EH (cell line): Measurements from ENCODE around the gene TM4SF1.
A peak's percentile ranks its signal among the peaks of the same experiment; 100 is the strongest.
"Not testable (repeated sequence)": the region's sequence is repeated elsewhere in the genome, so short reads cannot be mapped to it uniquely, and the experiment has no call there.

Experiments
- DNase-seq: peaks from one replicate; pipeline ENCODE4 v3.0.0-alpha.2; 2015; ENCODE audit warnings: low read depth

The TM4SF1 gene

DNA sequence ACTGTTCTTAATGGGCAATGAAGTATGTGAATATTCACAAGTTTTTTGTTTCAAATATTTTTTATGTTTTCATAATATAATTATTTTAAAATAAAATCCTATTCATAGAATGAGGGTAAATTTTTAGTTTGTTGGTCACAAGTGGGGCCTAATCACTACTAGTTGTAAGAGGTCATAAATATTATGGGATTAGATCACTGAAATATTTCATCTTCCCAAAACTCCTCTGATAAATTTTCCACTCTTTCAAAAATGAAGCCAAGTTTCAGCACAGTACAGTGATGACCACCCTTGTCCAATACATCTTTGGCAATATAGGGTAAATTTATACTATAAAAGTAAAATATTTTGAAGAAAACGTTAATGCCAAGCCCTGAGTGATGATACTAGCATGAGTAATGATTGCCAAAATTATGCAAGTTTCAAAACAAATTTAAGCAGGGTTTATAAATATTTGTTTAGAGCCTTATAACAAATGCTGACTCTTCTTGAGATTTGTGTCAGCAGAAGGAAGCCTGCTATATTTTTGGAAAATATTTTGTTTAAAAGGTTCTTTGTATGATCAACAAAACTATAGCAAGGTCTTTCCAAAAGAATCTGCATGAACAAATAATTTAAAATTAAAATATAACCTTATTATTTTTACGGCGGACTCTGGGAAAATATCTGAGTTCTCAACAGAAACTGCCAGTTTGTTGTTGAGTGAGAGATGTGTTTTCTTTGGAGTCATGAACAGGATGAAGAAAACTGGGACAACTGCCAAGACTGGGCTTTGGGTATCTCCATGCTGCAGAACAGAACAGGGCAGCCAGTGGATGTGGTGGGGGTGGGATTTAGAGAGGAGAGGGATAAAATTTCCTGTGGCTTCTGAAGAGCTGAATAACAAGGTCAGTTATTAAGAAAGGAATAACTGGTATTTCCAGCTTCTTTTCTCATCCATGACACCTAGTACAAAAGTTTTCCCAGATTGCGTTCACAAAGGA is 17.9 kb upstream of the TM4SF1 start:
- peak; percentile 81 for DNase-seq

DNA sequence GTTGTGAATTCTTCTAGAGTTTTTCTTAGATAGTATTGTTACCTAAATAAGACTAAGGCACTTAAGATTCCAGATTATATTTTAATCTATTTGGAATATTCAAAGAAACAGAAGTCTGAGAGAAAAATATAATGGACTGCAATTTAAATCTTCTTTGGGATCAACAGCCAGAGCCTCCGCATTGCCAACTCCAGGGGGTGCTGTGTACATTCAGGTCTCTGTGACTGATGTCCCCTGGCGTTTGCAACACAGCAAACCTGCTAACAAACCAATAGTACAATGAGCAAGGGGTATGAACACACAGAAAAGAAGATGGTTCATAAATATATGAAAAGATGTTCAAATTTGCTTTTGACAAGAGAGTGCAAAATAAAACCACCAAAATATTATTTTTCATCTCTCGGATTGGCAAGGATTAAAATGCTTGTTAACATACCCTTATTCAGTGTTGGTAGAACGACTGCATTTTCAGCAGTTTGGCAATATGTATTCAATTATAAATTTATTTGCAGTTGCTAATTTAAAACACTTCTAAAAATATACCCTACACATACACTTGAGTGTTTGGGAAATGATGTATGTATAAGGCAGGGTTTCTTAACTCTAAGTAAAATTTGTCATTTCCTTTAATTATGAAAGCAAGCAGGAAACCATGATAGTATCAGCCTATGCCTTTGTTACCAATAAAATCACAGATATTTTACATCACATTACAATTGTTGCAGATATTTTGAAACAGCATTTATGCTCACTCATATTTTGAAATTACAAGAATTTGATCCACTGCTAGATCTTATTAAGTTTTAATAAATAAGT is 16.1 kb upstream of the TM4SF1 start:
- peak; percentile 80 for DNase-seq

DNA sequence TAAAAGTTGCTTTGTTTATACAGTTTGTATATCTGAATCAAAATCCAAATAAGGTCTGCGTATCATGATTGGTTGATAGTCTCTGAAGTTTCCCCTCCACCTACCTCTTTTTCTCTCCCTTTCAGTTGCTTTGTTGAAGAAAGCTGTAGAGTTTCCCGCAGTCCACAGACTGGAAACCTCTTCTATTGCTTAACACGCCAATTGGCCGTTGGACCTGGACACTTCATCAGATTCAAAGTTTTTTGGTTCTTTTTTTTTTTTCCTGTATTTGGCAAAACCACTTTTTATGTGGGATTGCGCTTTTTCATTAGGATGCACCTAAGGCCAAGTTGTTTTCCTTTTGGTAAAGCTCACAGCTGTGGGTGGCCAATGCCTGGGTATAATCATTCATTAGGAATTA is 14.5 kb upstream of the TM4SF1 start:
- no peak for DNase-seq

DNA sequence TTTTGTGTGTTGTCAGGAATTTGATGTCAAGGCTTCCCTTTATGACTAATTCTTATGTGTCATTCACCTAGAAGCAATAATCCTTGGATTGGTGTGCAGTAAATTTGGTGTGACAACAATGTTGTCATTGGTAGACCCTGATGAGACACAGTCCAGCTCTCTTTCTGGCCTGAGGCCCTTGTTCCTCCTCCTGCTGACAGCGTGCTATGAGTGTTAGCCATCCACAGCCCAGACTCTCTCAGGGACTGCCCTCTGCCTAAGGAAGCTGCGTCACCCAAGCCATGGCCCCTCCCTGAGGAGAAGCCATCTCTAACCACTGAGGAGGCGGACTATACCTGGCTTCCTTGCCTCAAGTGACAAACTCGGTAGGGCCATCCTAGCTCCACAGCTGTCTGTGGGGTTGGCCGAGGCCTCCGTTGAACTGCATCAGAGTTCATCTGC is 13.3 kb upstream of the TM4SF1 start:
- peak; percentile 62 for DNase-seq

DNA sequence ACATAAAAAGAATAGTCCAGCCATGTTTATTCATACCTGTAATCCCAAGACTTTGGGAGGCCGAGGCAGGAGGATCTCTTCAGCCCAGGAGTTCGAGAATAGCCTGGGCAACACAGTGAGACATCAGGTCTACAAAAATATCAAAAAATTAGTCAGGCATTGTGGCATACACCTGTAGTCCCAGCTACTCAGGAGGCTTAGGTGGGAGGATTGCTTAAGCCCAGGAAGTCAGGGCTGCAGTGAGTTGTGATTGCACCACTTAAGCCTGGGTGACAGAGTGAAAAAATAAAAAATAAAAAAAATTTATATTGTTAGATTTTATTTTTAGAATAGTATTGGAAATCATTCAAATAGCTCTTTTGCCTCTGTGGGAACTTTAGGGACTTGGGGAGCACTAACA is 12.8 kb upstream of the TM4SF1 start:
- DNase-seq: no peak

DNA sequence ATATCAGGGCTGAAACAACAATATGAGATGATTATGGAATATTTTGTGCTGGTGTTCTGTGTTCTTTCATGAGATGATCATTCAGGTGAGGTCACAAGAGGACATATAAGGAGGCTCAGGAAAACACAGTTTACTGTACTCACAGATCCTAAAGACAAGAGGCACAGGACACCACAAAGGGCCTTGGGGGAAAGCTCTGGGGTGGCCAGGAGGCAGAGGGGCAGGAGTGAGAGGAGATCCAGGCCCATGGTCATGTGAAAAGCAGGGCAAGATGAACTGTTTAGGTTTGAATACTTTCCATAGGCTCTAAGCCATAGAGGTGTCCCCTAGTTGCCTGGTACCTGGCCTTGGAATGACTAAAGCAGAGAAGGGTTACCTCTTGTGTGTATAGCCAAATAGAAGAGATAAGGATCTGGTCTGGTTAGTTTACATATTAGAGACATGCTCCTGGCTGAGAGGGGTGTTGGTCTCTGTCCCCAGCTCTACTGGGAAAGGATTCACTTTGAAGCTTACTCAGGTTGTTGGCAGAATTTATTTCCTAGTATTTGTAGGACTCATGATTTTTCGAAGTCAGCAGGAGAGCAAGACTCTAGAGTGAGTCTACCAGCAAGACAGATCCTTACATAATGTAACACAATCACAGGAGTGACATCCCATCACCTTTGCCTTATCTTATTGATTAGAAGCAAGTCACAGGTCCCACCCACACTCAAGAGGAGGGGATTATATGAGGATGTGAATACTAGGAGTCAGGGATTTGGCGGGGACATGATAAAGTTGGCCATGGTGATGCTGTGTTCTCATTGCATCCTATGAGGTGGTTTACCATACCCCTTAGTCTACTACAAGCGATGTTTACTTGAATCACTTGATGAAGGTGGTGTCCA is 11.3 kb upstream of the TM4SF1 start:
- DNase-seq: no peak

DNA sequence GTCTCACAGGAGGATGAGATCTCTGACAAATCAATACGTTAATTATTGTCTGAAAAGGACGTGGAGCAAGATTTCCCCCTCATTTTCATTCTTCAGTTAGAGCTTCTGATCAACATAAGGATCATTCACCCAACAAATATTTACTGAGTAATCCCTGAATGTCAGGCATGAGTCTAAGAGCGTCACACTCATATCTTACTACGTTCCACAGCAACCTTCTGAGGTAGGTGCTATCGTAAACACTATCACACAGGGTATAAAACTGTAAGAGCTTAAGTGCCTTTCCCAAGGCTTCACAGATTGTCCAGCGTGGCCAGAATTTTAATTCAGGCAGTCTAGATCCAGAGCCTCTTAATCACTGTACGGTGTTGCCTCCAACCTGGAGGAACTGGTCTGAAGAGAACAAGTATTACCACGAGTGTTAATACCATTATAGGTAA is 10.6 kb upstream of the TM4SF1 start:
- peak; percentile 94 for DNase-seq

DNA sequence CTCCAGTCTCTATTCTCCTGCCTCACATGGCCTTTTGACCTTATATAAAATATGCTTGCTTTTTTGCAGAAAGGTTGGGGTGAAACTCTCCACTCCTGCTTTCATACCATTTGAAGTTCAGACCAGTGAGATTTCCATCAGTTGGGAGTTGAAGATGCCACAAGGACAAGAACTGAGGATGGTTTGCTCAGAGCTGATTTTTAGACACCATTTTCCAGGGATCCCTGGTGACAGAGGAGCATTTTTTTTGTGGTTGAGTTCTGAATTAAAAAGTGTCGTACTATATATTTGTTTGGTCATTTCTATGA is 8.8 kb upstream of the TM4SF1 start:
- no peak for DNase-seq

DNA sequence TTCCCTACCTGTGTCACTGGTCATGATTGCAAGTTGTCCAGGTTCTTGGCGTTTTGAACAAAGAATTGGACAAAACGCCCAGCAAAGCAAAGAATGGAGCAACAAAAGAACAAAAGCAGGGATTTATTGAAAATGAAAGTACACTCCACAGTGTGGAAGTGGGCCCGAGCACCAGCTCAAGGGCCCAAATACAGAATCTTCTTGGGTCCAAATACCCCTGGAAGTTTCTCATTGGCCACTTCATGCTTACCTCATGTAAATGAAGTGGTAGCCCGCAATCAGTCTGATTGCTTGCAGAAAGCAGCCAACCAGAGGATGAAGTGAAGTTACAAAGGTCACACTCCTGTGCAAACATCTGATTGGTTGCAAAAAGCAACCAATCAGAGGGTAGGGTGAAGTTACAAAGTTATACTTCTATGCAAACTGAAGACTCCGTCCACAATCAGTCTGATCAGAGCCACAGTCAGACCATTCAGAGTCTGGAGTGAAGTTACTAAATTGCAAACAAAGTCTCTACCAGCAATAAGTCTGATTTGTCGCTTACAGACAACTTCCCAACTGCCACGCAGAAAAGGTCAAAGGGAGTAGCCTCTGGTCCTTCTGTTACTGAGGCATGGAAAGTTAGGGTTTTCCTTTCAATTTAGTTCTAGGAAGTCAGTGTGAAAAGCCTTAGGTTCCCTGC is 8.3 kb upstream of the TM4SF1 start:
- no peak for DNase-seq

DNA sequence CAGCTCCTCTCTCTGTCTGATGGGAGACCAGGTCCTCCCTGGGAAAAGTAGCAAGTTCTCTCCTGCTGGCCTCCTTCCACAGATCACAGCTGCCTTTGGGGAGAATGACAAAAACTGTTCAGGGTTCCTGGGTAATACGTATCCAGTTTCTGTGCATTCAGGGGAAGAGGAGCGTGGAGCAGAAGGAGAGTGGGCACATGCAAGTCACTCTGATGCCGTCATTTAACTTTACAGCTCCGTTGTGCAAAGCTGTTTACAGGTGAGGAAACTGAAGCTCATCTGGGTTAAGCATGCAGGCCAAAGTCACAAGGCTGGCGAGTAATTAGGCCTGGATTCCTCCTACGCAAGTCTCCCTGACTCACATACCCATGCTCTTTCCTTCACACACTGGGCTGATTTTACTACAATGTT is 7.5 kb upstream of the TM4SF1 start:
- DNase-seq: peak; percentile 85

DNA sequence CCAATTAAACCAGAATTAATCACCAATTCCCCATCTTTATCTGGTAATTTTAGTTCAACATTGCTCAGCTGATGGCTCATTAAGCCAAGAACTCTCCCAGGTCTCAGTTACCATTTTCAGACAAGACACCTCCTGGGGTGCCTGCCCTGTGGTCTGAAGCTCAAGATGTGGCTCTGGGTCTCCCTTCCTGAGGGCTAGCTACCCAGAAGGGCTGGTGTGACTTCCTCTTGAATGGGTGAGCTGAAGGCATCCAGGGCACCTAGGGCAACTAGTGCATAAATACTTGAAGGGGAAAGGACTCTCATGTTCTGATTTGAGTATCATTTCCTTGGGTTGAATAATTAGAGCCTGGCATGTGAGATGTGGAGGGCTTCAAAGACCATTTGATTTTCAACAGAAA is 6.7 kb upstream of the TM4SF1 start:
- DNase-seq: no peak

DNA sequence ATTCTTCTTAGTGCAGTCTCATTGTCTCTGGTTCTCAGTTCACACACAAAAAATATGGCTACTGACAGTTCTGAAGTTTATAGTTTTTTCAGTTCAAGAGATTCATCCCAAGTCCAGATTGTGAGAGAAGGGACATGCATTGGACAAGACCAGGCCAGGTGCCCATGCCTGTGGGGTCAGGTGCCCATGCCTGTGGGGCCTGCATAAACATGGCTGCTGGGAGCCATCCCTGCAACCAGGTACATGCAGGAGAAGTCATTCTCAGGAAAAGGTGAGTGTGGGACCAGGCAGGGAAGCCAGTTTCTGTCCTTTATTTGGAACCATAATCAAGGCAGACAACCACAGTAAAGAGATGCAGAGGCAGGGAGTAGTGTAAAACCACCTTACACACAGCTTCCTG is 6.3 kb upstream of the TM4SF1 start:
- no peak for DNase-seq

DNA sequence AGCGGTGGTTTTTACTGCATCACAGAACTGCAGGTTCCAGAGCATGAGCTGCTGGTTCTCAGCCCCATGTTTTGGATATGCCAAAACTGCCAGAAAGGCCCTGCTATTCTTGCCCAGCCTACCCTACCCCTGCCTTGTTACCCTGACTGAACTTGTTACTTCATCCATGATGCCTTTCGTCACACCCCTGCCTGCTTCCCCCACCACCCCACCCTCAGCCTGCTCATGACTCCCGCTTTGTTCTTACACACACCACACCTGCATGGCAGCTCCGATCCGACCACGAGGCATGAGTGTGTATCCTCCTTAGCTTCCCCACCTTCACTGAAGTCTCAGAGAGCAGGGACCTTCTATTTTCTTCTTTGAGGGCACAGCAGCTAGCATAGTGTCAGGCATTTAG is 5.1 kb upstream of the TM4SF1 start:
- no peak for DNase-seq

DNA sequence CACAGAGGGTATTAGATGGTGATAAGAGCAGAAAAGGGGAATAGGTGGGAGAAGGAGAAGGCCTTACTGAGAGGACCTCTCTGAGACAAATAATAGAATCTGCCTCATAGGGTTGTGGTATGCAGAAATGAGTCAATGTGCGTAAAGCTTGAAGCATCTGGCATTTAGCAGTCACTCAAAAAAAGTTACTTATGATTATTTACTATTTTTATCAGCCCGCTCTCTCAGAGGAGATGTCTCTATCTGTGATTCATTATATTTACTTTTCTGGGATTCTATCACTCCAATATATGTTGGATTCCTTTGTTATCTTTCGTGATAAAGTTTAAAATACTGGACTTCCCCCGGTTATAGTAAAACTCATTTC is 4.6 kb upstream of the TM4SF1 start:
- DNase-seq: peak; percentile 92

DNA sequence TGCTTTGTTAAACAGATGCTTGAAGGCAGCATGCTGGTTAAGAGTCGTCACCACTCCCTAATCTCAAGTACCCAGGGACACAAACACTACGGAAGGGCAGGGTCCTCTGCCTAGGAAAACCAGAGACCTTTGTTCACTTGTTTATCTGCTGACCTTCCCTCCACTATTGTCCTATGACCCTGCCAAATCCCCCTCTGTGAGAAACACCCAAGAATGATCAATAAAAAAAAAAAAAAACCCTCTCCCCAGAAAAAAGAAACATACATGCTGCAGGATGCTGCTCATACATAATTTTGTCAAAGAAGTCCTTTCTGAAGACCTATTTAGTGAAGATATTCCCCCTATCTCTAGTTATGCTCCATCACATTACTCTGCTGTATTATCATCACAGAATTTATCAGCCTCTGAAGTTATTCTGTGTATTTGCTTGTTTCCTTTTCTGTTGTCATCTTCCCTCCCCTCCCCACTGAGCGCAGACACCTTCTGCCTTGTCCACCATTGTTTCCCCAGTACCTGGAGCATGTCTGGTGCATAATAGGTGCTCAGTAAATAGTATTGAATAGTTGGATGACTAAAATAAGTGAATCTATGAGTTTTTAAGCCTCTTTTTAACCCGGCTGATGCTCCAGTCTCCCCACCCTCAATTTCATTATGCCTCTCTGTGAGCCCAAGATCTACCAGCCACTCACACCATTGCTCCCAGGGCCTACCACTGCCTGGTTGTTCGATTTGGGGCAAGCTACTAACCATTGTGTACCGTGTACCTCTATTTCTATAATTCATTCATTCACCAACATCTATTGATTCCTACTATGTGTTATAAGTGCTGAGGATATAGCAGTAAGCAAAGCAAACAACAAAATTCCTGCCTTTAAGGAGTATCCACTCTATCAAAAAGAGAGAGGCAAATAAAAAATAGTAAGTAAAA is 4.0 kb upstream of the TM4SF1 start:
- DNase-seq: no peak

DNA sequence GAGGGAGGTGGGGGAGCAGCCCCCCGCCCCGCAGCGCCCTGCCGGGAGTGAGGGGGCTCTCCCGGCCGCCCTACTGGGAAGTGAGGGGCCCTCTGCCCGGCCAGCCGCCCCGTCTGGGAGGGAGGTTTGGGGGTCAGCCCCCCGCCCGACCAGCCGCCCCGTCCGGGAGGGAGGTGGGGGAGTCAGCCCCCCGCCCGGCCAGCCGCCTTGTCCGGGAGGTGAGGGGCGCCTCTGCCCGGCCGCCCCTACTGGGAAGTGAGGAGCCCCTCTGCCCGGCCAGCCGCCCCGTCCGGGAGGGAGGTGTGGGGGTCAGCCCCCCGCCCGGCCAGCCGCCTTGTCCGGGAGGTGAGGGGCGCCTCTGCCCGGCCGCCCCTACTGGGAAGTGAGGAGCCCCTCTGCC is 2.8 kb upstream of the TM4SF1 start:
- DNase-seq: not testable (repeated sequence)

DNA sequence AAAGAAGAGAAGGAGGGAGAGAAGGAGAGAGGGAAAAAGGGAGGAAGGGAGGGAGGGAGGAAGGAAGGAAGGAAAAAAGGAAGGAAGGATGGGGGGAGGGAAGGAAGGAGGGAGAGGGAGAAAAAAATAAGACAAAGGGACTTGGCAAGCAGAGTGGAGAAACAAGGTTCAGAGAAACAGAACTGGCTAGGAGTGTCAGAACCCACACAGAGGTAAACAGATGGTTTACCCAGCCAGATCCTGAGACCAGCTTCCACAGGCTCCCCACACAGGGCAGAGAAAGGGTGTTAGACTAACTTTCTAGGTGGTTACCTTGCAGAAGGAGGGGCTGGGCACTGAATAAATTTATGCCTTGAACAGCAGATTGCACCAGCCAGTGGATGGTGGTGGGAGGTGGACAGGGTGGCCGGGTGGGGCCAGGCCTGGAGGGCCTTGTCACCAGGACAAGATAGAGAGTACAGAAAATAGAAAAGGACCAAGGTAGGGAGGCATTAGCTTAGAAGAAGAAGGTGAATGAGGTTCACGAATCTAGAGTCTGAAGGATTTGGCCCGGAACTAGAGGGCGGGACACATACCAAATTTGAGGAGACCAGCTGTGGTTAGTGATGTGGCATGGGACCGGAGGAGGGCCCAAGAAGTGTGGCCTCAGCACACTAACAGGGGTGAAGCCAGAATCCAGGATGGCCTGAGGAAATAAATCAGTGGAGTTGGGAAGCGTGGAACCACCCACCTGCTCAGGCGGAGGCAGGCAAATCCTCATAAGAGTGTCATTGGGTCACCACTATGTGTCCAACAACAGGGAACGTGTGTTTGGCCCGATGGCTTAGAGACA is 1.2 kb upstream of the TM4SF1 start:
- DNase-seq: no peak

DNA sequence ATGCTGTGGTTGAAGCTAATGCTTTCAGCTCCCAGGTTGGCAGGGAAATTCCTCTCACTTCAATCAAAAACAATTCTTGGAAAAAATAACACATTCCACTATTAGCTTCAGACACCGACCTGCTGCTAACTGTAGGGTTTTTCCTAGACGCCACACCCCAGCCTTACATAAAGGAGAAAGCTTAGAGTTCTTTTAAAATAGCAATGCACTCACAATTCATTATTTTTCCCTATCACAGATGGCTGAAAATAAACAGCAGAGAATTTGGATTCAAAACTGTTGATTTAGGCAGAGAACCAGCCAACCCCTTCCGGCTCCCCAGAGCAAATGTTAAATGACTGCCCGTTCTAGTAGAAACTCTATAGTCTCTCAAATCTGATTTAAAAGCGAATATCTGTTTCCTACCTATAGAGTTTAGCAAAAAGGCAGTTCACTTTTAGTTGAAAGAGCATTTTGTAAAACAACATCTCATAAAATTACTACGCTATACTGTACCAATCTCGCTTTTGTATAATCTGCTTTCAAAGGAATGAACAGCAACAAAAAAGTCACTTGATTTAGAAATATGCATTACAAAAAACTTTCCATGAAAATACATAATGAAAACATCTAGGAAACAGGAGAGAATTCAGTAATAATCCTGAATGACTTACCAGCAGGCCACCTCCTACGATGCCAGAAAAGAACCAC is 586 bp downstream of the TM4SF1 start:
- peak; percentile 60 for DNase-seq
